H1 (cell line): ENCODE data around the gene NLGN4Y. TPM values are rescaled to one million over a fixed set of nuclear protein-coding genes. Genes with fewer than 3 reads are reported as not detected.

Source experiments
- CTCF ChIP-seq, 3 experiments: IDR thresholded peaks; 1 replicate in 2 of 3; 2 replicates in 1 of 3; pipeline versions ENCODE4 v1.5.1 to v1.6.1; 2011; ENCODE audit warnings: low read length in 3 of 3, mild to moderate bottlenecking in 3 of 3, inconsistent platforms in 2 of 3, low read depth in 1 of 3, moderate library complexity in 1 of 3; ENCODE audit not compliant: insufficient read depth in 1 of 3; ENCODE audit errors: control extremely low read depth in 1 of 3
- JUND ChIP-seq: IDR thresholded peaks from 2 replicates; pipeline ENCODE4 v1.6.1; 2011; ENCODE audit warnings: mild to moderate bottlenecking, improper control_type of control experiment, low read length
- RAD21 ChIP-seq, 2 experiments: IDR thresholded peaks in 1 of 2; conservative IDR thresholded peaks in 1 of 2; 2 replicates each; pipeline ENCODE4 v1.6.1; 2011; ENCODE audit warnings: low read depth in 2 of 2, low read length in 2 of 2, improper control_type of control experiment in 1 of 2, inconsistent platforms in 1 of 2, mild to moderate bottlenecking in 1 of 2, moderate library complexity in 1 of 2
- SIX5 ChIP-seq: IDR thresholded peaks from 2 replicates; pipeline ENCODE4 v1.6.1; 2011; ENCODE audit warnings: mild to moderate bottlenecking, low read depth, low read length
- SP2 ChIP-seq: IDR thresholded peaks from 2 replicates; pipeline ENCODE4 v1.6.1; 2012; ENCODE audit warnings: mild to moderate bottlenecking, low read length, inconsistent platforms
- polyA plus RNA-seq, 7 experiments: library from polyadenylated mRNA; depleted of rRNA in 3 of 7; stranded (reverse) in 5 of 7; unstranded in 2 of 7; fragments of >200 nt in 5 of 7; fragments of 200-250 nt in 2 of 7; gene quantifications; 1 replicate in 5 of 7; 2 replicates in 1 of 7; 4 replicates in 1 of 7; pipeline versions ENCODE4 v1.2.1 to v1.2.3, GENCODE V29; 2011 to 2013; ENCODE audit warnings: missing spikeins in 2 of 7, mixed read lengths in 2 of 7
- total RNA-seq: library from RNA; stranded (reverse); fragmentation: NEBNext Ultra II Directional; extraction: Animal tissue kit (Norgen Biotek cat#: 25700); gene quantifications from 2 replicates; pipeline ENCODE4 v1.2.1, GENCODE V29; 2021

Gene NLGN4Y
- total and polyA plus RNA-seq, 2 of the 8 experiments (the other 6 are each of a cell fraction or from before 2014, with no cell fraction given), result 35.7 to 51.3 TPM

GRCh38 chrY:14617625-14618024, 93.3 kb downstream of the NLGN4Y start (continued):
- peak in 2 of 3 experiments; percentile 14 to 15; a peak in 2 of 4 replicates for TF ChIP-seq CTCF (IDR thresholded peaks at IDR 0.05; ENCODE audit: control extremely low read depth in 1 of 3, insufficient read depth in 1 of 3, low read depth in 1 of 3, low read length in 3 of 3)
- TF ChIP-seq SIX5, result no peak
- TF ChIP-seq JUND, result no peak
- TF ChIP-seq RAD21 (IDR thresholded peaks at IDR 0.05 in 1 of 2, conservative IDR thresholded peaks at IDR 0.05 in 1 of 2; ENCODE audit: low read depth in 2 of 2, low read length in 2 of 2), result peak; percentile 46 to 65; a peak in 3 of 4 replicates
- no peak for TF ChIP-seq SP2
- TF ChIP-seq, all 59 proteins: peak for 2
